Astrocyte (in vitro differentiated cells and primary cell): Measurements from ENCODE around the gene TAAR1.

ENCODE experiments used
- EZH2 ChIP-seq: IDR thresholded peaks from 2 replicates; pipeline ENCODE4 v1.6.1; 2012; ENCODE audit warnings: mild to moderate bottlenecking, low read length, inconsistent platforms; ENCODE audit not compliant: insufficient read depth
- TF ChIP-seq, protein P1 (sequence below): IDR thresholded peaks from 2 replicates; pipeline ENCODE4 v1.5.1; 2011; ENCODE audit warnings: low read depth, mild to moderate bottlenecking, inconsistent platforms, low read length, moderate library complexity; ENCODE audit not compliant: insufficient read depth

DNA sequence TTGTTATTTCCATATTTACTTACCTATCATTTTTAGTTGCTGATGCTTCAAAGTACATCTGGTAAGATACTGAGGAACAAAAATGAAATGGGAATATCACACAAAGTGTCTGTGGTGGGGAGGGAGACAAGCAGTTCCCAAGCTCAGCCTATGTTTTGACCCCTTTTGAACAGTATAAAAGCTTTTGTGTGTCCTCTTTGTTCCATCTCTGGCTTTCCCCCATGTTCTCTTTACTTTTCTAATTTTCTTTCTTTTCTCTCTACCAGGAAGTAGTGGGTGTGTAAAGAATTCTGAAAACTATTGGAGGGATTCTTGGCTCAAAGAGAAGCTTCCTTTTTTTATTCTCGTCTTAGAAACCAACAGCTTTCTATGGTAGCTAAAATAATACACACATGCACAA is 42.3 kb downstream of the TAAR1 start:
- TF ChIP-seq, protein P1, sequence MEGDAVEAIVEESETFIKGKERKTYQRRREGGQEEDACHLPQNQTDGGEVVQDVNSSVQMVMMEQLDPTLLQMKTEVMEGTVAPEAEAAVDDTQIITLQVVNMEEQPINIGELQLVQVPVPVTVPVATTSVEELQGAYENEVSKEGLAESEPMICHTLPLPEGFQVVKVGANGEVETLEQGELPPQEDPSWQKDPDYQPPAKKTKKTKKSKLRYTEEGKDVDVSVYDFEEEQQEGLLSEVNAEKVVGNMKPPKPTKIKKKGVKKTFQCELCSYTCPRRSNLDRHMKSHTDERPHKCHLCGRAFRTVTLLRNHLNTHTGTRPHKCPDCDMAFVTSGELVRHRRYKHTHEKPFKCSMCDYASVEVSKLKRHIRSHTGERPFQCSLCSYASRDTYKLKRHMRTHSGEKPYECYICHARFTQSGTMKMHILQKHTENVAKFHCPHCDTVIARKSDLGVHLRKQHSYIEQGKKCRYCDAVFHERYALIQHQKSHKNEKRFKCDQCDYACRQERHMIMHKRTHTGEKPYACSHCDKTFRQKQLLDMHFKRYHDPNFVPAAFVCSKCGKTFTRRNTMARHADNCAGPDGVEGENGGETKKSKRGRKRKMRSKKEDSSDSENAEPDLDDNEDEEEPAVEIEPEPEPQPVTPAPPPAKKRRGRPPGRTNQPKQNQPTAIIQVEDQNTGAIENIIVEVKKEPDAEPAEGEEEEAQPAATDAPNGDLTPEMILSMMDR = no peak
- TF ChIP-seq EZH2 = no peak
